ENCODE results near the gene CCT3. TPM values are rescaled to one million over a fixed set of nuclear protein-coding genes. Genes with fewer than 3 reads are reported as not detected.

CCT3 gene
- total RNA-seq, 3 donors from 2014 or later (not counting 1 experiment from before 2014, with no cell fraction given), result 70.3 to 87.5 (median 79.8) TPM

DNA sequence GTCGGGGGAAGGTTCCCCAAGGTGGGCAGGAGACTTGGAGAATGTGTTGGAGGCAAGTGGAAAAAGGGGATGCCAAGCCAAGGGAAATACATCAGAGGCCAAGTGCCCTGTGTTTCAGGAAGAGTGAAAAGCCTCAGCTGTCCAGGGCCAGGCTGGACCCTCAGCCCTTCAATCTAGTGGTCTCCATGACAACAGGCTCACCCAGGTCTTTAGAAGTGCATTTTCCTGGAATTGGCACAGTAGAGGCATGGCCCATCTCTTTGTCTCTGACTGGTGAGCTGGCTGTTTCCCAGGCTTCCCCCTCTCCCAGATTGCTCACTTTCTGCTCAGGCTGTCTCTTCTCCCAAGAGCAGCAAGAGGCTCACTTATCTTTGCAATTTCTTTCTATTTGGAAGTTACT is 20.5 kb upstream of the CCT3 start:
- TF ChIP-seq, protein P1, sequence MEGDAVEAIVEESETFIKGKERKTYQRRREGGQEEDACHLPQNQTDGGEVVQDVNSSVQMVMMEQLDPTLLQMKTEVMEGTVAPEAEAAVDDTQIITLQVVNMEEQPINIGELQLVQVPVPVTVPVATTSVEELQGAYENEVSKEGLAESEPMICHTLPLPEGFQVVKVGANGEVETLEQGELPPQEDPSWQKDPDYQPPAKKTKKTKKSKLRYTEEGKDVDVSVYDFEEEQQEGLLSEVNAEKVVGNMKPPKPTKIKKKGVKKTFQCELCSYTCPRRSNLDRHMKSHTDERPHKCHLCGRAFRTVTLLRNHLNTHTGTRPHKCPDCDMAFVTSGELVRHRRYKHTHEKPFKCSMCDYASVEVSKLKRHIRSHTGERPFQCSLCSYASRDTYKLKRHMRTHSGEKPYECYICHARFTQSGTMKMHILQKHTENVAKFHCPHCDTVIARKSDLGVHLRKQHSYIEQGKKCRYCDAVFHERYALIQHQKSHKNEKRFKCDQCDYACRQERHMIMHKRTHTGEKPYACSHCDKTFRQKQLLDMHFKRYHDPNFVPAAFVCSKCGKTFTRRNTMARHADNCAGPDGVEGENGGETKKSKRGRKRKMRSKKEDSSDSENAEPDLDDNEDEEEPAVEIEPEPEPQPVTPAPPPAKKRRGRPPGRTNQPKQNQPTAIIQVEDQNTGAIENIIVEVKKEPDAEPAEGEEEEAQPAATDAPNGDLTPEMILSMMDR (IDR thresholded peaks at IDR 0.05), result no peak
- intact Hi-C loops (cut with micrococcal nuclease), result no loop called here
- Histone ChIP-seq H3K4me3 (ENCODE audit: low read length) (no peak overlapping the region), H3K27me3 (ENCODE audit: control insufficient read depth, insufficient read depth, low read length) (peaks cover 14% of the 10 kb centered on the region), H3K27ac (ENCODE audit: low read length) (no peak overlapping the region), H3K36me3 (ENCODE audit: control insufficient read depth, insufficient read depth, low read length) (no peaks in the 10 kb centered on the region), H3K4me1 (ENCODE audit: control insufficient read depth, insufficient read depth, low read length) (peaks cover 4% of the 10 kb centered on the region), H3K9me3 (ENCODE audit: control insufficient read depth, insufficient read depth, low read length) (no peaks in the 10 kb centered on the region)
- ATAC-seq (no peak), DNase-seq (no peak)
- Mint-ChIP-seq H3K27me3 (ENCODE audit: low read depth in 2 of 2) (peaks cover 30 to 45% of the 10 kb centered on the region in 2 donors), H3K27ac (no peak overlapping the region), H3K4me1 (peaks cover 0 to 8% of the 10 kb centered on the region in 2 donors), H3K4me3 (no peak overlapping the region), H3K9me3 (no peaks in the 10 kb centered on the region), H3K36me3 (no peaks in the 10 kb centered on the region)
- WGBS (ENCODE audit: insufficient coverage), result 95% methylated on average over 1 of the region's 1 CpG

DNA sequence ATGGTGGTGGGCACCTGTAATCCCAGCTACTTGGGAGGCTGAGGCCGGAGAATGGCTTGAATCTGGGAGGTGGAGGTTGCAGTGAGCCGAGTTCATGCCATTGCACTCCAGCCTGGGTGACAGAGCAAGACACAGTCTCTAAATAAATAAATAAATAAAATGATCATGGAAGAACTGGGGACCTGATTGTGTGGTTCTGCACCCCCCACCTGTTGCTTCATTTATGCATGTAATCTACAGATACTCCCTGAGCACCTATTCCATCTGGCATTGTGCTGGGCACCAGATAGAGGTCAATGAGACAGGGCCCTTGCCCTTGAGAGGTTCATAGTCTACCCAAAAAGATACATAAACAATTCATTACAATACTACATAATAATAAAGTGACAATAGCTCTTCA is 19.9 kb upstream of the CCT3 start:
- no peak overlapping the region for H3K4me3 Mint-ChIP-seq

DNA sequence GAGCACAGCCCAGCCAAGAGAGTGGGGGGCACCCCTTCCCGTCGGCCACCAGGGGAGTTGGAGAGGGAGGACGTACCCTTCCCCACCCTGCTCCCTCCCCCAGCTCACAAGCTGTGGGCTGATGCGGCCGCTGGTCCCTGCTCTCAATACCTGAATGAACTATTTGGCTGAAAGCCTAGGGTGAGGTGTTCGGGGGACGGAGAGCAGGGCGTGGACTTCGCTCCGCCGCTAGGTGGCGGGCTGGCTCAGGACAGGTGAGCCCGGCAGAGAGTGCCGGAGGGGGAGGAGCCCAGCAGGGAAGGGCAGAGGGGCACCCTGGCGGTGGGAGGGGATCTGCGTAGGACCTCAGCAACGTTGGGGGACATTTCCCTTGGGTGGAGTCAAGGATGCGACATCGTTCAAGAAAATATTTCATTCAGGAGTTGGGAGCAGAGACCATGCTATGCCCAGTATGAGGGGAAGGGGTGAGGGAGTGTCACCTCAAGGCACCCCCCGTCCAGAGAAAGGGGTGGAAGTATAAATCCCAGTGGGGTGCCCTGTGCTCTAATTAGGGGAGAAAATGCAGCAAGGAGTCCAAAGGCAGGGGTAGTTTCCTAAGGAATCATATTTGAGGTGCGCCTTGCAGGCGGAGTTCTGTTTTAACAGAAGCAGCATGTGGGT is 18.9 kb upstream of the CCT3 start:
- peaks cover 4% of the 10 kb centered on the region for H3K4me1 ChIP-seq (ENCODE audit: control insufficient read depth, insufficient read depth, low read length)
- Mint-ChIP-seq H3K4me3 (no peak overlapping the region), H3K4me1 (peaks cover 0 to 8% of the 10 kb centered on the region in 2 donors), H3K36me3 (no peaks in the 10 kb centered on the region), H3K9me3 (no peaks in the 10 kb centered on the region), H3K27ac (no peak overlapping the region), H3K27me3 (ENCODE audit: low read depth in 2 of 2) (peaks cover 30 to 45% of the 10 kb centered on the region in 2 donors)
- ATAC-seq (peak; percentile 75 to 94 (median 93)), DNase-seq (peak; percentile 46 to 75)
- H3K27me3 ChIP-seq (ENCODE audit: control insufficient read depth, insufficient read depth, low read length), result peaks cover 14% of the 10 kb centered on the region
- no peak overlapping the region for H3K4me3 ChIP-seq (ENCODE audit: low read length)
- WGBS (ENCODE audit: insufficient coverage), result 13% methylated on average over 20 of the region's 22 CpGs
- intact Hi-C loops (cut with micrococcal nuclease), result no loop called here
- H3K36me3 ChIP-seq (ENCODE audit: control insufficient read depth, insufficient read depth, low read length), result no peaks in the 10 kb centered on the region
- no peak overlapping the region for H3K27ac ChIP-seq (ENCODE audit: low read length)
- no peaks in the 10 kb centered on the region for H3K9me3 ChIP-seq (ENCODE audit: control insufficient read depth, insufficient read depth, low read length)
- TF ChIP-seq, protein P1 (IDR thresholded peaks at IDR 0.05), result peak; percentile 64

More for the DNA sequence above, 19.9 kb upstream of the CCT3 start:
- ATAC-seq (no peak), DNase-seq (no peak)
- peaks cover 30 to 45% of the 10 kb centered on the region in 2 donors for H3K27me3 Mint-ChIP-seq (ENCODE audit: low read depth in 2 of 2)
- Histone ChIP-seq H3K9me3 (ENCODE audit: control insufficient read depth, insufficient read depth, low read length) (no peaks in the 10 kb centered on the region), H3K4me3 (ENCODE audit: low read length) (no peak overlapping the region), H3K4me1 (ENCODE audit: control insufficient read depth, insufficient read depth, low read length) (peaks cover 4% of the 10 kb centered on the region), H3K36me3 (ENCODE audit: control insufficient read depth, insufficient read depth, low read length) (no peaks in the 10 kb centered on the region), H3K27ac (ENCODE audit: low read length) (no peak overlapping the region), H3K27me3 (ENCODE audit: control insufficient read depth, insufficient read depth, low read length) (peaks cover 14% of the 10 kb centered on the region)
- H3K36me3 Mint-ChIP-seq, result no peaks in the 10 kb centered on the region
- TF ChIP-seq, protein P1 (IDR thresholded peaks at IDR 0.05), result no peak
- H3K9me3 Mint-ChIP-seq, result no peaks in the 10 kb centered on the region
- H3K4me1 Mint-ChIP-seq, result peaks cover 0 to 8% of the 10 kb centered on the region in 2 donors
- intact Hi-C loops (cut with micrococcal nuclease), result no loop called here
- no peak overlapping the region for H3K27ac Mint-ChIP-seq
- 91% methylated on average over 2 of the region's 2 CpGs for WGBS (ENCODE audit: insufficient coverage)
